ENCODE results near the gene FBXL5.

Gene FBXL5, protein sequence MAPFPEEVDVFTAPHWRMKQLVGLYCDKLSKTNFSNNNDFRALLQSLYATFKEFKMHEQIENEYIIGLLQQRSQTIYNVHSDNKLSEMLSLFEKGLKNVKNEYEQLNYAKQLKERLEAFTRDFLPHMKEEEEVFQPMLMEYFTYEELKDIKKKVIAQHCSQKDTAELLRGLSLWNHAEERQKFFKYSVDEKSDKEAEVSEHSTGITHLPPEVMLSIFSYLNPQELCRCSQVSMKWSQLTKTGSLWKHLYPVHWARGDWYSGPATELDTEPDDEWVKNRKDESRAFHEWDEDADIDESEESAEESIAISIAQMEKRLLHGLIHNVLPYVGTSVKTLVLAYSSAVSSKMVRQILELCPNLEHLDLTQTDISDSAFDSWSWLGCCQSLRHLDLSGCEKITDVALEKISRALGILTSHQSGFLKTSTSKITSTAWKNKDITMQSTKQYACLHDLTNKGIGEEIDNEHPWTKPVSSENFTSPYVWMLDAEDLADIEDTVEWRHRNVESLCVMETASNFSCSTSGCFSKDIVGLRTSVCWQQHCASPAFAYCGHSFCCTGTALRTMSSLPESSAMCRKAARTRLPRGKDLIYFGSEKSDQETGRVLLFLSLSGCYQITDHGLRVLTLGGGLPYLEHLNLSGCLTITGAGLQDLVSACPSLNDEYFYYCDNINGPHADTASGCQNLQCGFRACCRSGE

DNA sequence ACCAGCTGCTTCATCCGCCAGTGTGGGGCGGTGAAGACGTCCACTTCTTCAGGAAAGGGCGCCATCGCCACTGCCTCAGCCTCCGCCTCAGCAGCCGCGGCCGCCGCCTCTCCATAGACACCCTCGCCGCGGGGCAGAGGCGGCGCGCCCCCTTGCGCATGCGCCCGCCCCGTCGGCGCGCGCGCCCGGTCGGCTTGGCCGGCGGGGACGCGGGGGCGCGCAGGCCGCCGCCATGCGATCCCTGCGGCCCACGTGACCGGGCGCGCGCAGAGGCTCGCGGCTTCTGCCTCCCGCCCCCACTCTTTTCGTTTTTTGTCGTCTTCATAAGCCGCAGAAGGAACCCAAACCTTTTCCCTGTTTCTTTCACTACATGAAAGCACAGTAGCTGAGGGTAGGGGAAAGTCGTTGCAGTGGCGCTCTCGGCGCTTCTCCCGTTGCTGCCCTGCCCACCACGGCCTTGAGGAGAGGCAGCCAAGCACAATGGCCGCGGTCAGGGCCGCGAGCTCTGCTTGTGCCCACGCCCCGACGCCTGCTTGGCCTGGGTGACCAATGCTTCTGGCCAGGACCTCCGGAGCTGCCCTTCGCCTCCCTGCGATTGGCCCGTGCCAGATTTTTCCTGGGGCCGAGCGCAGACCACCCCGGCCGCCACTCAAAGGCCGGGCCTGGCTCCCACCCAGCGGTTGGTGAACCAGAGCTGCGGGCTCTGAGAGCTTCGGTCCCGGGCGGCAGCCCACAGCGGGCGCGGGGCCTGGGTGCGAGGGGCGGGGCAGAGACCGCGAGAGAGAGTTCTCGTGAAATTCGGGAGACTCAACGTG is at the start of gene FBXL5:
Gene FBXL5, minus strand, starts transcription at position 135 of the 815 bp plus-strand sequence. Its CDS starts 70 bp downstream, at position 65.
- DNase-seq (ENCODE audit: low read depth): peak; percentile 90

DNA sequence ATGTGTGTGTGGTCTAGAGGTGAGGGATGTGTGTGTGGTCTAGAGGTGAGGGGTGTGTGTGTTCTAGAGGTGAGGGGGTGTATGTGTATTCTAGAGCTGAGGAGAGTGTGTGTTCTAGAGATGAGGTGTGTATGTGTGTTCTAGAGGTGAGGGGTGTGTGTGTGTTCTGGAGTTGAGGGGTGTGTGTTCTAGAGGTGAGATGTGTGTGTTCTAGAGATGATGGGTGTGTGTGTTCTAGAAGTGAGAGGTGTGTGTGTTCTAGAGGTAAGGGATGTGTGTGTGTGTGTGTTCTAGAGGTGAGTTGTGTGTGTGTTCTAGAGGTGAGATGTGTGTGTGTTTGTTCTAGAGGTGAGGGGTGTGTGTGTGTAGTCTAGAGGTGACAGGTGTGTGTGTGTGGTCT is 49.0 kb upstream of the FBXL5 start:
- no peak for DNase-seq (ENCODE audit: low read depth)

DNA sequence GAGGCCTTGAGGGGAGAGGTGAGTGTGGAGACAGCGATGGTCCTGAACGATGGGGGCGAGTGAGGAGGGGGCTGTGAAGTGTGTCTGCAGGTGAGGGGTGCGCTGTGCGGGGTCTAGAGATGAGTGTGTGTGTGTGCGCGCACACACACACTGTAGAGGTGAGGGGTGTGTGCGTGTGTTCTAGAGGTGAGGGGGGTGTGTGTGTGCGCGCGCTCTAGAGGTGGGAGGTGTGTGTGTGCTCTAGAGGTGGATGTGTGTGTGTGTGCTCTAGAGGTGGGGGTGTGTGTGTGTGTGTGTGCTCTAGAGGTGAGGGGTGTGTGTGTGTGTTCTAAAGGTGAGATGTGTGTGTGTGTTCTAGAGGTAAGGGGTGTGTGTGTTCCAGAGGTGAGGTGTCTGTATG is 48.3 kb upstream of the FBXL5 start:
- DNase-seq (ENCODE audit: low read depth): no peak

DNA sequence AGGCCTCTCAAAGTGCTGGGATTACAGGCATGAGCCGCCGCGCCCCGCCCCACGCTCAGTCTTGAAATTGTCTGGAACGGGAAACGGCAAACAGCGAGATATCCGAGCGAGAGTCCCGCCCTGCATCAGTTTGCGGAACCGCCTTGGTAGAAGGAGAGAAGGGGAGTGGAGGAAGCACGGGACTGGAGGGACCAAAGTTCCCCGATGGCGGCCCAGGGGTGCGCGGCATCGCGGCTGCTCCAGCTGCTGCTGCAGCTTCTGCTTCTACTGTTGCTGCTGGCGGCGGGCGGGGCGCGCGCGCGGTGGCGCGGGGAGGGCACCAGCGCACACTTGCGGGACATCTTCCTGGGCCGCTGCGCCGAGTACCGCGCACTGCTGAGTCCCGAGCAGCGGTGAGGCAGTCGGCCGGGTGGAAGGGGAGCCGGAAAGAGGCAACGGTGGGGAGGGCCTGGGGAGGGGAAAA is 47.8 kb upstream of the FBXL5 start, which contains the start of gene BST1:
Gene BST1, plus strand, starts transcription at position 125 of the 463 bp plus-strand sequence. Its CDS starts 80 bp downstream, at position 205.
- DNase-seq (ENCODE audit: low read depth): peak; percentile 49

DNA sequence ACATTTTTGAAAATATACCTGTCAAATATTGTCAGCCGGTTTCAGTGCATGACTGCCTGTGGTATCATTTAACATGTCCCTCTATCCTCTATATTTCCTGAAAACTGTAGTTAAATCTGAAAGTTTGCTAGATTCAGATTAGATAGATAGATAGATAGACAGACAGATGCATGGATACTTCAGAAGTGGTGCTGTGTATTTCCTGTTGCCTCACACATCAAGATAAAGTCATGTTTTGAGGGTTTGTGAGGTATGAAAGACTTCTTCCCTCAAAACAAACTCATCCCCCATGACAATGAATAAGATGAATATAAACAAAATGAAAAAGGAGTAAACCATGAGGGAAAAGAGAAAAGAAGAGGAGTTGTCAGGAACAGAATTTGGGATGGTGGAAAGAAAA is 41.7 kb upstream of the FBXL5 start:
- DNase-seq (ENCODE audit: low read depth): no peak

DNA sequence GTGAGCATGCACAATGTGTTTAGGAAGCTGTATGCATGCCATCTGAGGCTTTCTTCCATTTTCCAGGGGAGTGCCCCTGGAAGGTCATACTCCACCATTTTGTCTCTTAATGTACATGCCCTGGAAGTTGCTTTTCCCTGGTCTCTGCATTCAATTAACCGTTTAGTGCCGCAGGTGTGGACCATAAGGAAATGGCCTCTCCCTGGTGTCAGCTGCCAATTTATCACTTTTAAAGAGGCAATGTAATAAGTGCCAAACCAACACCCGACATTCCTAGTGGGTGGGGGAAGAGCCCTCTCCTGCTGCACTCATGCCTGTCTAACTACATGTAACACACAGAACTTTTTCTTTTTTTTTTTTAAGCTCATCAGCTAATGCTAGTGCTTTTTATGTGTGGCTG is 40.6 kb upstream of the FBXL5 start:
- no peak for DNase-seq (ENCODE audit: low read depth)

DNA sequence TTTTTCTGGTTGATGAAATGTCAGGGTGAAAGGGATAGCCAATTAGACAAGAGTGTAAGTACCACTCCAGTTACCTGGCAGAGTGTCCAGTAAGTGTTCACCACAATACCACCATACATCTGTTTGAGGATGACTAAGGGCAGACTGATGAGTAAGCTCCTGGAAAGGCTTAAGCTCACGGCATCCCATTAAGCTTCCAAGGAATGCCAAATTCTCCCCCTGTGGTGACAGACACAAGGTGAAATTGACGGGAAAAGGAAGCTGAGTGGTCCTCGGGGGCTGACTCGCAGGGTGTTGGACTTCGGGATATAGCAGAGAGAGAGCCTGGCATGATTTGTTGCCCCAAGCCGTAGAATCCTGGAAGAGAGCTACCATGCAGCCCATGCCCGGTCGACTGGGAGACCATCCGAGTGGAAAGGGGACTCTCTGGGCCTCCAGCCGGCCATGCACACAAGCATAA is 40.1 kb upstream of the FBXL5 start:
- peak; percentile 38 for DNase-seq (ENCODE audit: low read depth)

DNA sequence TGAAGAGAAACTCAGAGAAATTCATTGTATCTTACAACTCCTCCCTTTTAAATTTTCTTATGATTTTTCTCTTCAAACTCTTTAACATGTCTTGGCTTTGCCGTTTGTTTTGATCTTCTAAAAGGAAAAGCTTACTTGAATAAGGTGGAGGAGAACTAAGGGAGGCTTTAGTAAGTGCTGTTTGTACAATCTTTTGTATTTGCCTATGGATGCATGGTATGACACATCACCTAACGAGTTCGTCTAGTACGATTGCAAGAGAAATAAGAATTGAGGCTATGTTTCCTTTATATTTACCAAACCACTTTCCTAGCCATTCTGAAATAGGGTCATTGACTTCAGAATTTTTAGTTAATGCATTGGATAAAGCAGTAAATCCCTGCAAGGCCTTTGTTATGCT is 39.3 kb upstream of the FBXL5 start:
- DNase-seq (ENCODE audit: low read depth): no peak

DNA sequence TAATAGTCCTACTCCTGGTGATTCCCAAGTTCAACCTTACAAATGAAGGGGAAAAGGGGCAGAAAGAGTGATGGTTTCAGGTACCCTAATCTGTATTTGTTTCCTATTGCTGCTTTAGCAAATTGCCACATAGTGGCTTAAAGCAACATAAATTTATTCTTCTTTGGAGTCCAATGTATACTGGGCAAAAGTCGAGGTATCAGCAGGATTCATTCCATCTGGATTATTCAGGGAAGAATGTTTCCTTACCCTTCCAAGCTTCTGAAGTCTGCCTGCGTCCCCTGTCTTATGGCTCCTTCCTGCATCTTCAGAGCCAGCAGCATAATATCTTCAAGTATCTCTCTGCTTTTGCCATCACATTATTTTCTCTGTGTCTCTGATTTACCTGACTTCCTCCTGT is 37.4 kb upstream of the FBXL5 start:
- no peak for DNase-seq (ENCODE audit: low read depth)

DNA sequence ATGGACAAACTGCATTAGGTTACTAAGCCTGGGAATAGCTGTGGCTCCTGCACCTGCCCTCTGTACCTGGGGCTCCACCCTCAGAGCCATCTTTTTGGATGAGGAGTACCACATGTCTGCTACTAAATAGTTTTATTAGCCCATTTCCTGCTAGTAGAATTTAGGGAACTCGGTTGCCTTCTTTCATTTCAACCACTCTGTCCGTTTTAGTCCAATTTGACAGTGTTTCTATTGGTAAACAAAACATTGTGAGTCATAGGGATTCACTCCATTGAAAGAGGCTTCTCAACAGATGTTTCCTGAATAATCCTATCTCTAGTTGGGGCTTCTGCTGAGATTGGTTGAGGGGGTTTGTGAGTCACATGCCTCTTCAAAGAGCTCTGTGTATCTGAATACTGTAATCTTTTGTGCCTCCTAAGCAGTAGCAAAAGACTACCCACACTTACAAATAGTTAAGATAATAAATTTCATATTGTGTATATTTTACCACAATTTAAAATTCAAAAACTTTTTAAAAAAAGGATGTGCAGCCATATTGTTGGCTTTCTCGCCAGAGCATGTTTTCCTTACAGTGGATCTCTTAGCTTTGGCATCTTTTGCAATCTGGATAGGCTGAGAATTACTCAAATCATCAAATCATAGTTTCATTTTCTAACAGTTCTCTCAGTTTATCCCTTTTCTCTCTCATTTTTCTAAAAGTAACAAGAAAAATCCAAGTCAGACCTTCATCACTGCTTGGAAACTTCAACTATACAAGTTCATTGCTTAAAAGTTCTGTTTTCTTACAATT is 36.4 kb upstream of the FBXL5 start:
- peak; percentile 29 for DNase-seq (ENCODE audit: low read depth)

DNA sequence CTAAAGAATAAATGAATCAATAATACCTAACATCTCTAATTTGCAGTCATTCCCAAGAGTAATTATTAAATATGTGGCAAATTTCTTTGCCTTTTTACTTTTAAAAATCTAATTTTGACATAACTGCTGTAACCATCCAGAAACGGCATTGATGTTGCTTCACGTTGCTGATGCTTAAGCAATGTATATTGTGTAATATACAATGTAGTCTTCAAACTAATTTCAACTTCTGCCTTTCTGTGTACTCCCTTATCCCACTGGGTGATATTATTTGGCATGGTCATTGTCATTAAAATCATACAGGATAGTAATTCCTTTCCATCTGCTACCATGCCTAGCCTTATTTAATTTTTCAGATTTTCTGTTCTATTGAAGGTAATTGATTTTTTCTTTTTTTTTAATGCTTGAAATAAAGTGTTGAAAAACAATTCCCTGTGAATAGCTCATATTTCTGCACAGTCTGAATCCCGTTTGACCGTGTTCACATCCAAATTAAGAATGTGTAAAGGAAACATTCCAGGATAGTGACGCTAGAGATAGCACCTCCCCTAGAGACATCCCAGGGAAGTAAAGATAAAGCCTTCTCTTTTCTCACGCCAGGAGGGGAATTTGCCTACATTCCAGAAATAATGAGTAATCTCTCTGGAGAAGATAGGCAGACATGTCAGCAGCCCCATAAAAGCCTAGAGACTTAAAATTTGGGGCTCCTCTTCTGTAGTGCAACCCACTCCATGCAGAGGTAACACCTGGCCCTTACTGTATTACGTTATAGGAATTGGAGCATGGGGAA is 35.1 kb upstream of the FBXL5 start:
- peak; percentile 39 for DNase-seq (ENCODE audit: low read depth)

DNA sequence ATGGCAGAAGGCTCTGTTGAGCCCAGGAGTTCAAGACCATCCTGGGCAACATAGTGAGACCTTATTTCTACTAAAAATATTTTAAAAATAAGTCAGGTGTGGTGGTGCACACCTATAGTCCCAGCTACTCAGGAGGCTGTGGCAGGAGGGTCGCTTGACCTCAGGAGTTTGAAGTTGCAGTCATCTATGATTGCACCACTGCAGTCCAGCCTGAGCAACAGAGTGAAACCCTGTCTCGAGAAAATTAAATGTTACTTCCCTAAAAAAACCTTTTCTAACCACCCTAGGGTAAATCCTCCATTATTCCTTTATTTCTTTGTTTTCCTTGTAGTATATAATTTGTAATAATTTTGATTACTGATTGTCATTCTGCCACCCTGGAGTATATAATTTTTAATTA is 34.4 kb upstream of the FBXL5 start:
- DNase-seq (ENCODE audit: low read depth): no peak

DNA sequence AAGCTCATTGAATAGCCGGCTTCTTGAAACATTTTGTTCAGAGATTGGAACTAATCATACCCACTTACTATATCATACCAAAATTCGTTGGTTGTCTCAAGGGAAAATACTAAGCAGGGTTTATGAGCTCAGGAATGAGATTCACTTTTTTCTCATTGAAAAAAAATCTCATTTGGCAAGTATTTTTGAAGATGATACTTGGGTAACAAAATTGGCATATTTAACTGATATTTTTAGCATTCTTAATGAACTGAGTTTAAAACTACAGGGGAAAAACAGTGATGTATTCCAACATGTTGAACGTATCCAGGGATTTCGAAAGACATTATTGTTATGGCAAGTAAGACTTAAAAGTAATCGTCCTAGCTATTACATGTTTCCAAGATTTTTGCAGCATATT is 32.9 kb upstream of the FBXL5 start:
- peak; percentile 14 for DNase-seq (ENCODE audit: low read depth)

DNA sequence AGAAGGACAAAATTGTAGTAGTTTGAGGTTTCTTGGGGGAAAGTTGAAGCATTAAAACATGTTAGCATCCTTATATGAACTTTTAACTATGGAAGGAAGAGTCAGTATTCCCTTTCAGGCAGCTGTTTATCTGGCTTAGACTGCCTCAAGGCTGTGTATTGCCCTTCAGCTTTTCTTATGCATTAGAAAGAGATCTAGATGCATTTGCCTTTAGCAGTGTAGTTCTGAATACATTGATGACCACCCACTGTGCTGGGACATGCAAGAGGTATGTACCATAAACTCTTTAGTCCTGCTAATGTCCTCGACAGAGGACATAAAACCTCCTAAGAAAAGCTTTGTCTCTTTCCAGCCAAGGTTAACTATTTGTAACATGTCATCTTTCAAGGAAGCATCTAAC is 29.3 kb upstream of the FBXL5 start:
- DNase-seq (ENCODE audit: low read depth): no peak

DNA sequence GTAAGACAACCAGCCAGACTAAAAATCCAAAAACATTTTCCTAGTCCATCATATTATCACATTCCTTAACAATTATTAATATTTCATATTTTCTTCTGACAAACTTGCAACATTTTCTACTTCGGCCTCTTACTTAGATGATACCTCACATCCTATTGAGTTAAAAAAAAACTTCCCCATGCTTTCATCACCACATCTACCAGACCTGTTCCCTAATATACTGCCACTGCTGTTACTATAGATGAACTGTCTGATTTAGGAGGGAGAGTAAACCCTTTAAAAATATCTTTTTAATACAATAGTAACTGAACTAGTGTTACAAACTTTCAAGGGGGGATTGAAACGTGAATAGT is 28.0 kb upstream of the FBXL5 start:
- no peak for DNase-seq (ENCODE audit: low read depth)

DNA sequence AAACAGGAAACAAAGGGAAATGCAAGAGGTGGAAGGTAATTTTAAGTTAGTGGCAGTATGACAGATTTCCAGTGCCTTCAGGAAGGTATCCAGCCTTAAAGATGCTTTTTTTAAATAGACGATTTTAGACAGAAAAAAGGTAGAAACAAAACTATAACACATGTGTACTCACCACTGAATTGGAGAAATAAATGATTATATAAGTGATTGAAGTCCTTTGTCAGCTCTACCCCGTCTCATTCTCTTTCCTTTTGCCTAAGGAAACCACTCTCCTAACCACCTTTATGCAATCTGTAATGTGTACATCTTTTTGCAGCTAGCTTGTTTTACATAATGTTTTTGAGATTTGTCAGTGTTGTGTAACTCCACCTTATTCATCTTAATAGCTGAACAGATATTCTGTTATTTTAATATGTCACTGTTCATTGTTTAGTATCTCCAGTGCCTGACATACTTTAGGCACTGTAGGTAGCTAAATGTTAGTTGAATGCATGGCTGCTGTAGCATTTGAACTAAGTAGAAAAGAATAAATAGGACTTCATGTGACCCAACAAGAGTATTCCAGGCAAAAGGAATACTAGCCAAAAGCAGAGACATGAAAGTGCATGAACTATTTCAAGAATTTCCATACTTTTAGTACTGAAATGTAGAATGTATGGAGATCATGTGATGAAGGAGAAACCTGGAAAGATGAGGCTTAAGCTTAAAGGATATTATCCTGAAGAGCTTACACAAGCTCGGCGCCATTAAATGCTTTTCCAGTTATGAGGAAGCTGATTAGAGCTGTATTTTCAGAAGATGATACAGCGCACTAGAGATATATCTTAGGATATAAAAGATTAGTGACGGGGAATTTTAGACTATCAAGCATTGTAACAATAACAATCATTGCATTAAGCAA is 27.3 kb upstream of the FBXL5 start:
- no peak for DNase-seq (ENCODE audit: low read depth)

DNA sequence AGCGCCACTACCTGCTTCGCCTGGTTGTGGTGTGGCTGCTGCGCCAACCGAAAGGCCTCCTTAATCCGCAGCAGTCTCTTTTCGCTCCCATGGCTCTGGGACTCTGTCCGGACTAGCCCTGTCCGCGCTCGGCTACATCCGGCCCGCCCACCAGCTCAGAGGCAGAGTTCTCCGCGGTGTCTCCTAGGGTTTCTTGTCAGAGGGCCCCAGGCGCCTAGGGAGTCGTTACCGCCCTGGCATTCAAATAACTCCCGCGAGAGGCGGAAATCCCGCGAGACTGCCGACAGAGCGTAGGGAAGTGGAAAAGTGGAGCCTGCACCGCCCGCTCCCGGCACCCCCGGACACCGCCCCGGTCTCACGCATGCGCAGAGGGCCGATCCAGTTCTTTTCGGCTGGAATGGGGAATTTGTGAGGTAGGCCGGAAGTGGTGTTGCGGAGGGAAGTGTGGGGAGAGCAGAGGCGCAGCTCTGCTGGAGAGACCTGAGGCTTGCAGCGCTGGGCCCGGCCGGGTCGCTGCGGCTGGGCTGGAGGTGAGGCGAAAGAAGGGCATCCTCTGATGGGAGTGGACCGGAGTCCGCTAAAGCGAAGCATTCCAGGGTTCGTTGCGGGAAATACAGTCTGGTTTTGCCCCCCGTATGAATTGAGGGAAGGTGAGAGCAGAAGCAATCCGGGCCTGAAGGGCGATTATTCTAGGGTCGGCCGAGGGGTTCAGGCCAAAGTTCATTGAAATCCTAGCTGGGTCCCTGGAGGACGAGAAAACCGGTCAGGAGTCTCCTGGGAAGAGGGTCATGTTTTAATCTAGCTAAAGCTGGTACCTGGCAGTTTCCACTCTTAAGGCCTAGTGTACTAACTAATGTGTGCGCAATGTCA is 26.4 kb upstream of the FBXL5 start, which contains the start of gene FAM200B:
Gene FAM200B, plus strand, starts transcription at position 456 of the 870 bp plus-strand sequence. CDS start 5,151 bp downstream, outside the sequence.
- DNase-seq (ENCODE audit: low read depth): peak; percentile 97

DNA sequence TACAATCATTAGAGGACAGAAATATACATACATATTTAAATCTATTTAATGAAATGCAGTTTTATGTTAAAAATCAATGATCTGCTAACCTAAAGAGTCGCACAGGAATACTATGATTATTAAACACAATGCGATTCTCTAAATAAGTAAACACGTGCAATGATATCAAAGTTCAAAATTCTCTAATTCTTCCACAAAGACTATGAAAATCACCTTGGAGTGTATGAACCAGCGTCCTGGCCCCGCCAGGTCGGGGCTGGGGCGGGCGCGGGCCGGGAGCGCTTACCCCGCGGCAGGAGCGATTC is 25.9 kb upstream of the FBXL5 start:
- DNase-seq (ENCODE audit: low read depth): no peak

DNA sequence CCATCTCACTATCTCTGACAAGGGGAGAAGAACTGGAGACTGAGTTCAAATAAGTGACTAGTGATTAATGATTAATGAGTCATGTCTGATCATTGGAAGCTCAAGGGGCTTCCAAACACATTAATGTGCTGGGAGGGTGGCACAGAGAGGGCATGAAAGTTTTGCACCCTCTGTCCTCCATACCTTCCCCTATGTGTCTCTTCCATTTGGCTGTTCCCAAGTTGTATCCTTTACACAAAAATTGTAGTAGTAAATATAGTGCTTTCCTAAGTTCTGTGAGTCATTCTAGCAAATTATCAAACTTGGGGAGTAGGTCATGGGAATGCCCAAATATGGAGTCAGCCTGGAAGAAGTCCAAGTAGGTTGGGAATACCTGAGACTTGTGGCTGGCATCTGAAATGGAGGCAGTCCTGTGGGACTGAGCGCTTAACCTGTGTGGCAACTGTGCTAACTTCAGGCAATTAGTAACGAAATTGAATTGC is 22.4 kb upstream of the FBXL5 start:
- DNase-seq (ENCODE audit: low read depth): no peak
